GM10248 (cell line): ENCODE data around the gene PTPN3.

Experiments used
- CTCF ChIA-PET: fragments of 300-600 bp; sonication (Branson Sonifier 250); formaldehyde crosslinking; extraction: SDS; loops from one replicate; lab custom pipeline; 2021; ENCODE audit warnings: antibody characterized with exemption; lab: Yijun Ruan, JAX
- POLR2A ChIA-PET: fragments of 350-650 bp; sonication (Branson Sonifier 250); formaldehyde crosslinking; extraction: SDS; loops from one replicate; lab custom pipeline; 2020; ENCODE audit warnings: antibody characterized with exemption; lab: Yijun Ruan, JAX
- DNase-seq: peaks from one replicate; pipeline ENCODE4 v3.0.0; 2012; ENCODE audit errors: extremely low spot score
- CTCF ChIP-seq: IDR thresholded peaks from 2 replicates; pipeline ENCODE4 v1.5.1; 2012; ENCODE audit warnings: mild to moderate bottlenecking, low read depth; ENCODE audit errors: extremely low read depth, missing control alignments, control extremely low read depth

Gene PTPN3

GRCh38 chr9:109478665-109479380 lies 19.3 kb downstream of the PTPN3 start:
- POLR2A ChIA-PET = no interaction called here
- CTCF ChIA-PET = interaction anchor here (1.1 to 1.6 kb wide), 3 partner anchors 9 to 717 kb away, joined by 3 to 5 read pairs (median 3); no protein-coding TSS in a partner anchor
- TF ChIP-seq CTCF = no peak
- DNase-seq = no peak

DNA sequence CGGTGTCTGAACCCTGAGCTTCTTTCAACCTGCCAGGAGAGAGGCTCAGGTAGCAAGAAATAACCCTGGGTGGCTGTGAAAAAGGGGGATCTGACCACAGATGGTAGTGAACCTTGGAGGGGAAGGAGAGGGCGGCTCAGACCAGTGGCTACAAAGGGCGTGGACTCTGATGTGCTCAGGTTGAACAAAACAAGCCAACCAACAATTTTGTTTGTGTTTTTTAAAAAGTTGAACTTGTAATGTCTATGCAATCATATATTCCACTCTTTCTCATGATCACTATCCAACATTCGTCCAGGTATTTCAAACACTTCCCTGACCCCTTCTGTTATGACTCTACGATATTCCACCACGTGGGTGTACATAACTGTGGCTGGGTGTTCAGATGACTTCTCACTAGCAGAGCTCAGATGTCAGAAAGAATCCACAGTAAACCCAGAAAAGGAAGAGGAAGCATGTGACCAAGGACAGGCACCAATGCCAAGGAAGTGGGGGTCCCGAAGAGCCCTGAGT lies 20.0 kb downstream of the PTPN3 start:
- no peak for TF ChIP-seq CTCF
- ChIA-PET CTCF (interaction anchor here (0.8 to 1.2 kb wide), 2 partner anchors 24 to 37 kb away, joined by 3 read pairs; no protein-coding TSS in a partner anchor), POLR2A (no interaction called here)

DNA sequence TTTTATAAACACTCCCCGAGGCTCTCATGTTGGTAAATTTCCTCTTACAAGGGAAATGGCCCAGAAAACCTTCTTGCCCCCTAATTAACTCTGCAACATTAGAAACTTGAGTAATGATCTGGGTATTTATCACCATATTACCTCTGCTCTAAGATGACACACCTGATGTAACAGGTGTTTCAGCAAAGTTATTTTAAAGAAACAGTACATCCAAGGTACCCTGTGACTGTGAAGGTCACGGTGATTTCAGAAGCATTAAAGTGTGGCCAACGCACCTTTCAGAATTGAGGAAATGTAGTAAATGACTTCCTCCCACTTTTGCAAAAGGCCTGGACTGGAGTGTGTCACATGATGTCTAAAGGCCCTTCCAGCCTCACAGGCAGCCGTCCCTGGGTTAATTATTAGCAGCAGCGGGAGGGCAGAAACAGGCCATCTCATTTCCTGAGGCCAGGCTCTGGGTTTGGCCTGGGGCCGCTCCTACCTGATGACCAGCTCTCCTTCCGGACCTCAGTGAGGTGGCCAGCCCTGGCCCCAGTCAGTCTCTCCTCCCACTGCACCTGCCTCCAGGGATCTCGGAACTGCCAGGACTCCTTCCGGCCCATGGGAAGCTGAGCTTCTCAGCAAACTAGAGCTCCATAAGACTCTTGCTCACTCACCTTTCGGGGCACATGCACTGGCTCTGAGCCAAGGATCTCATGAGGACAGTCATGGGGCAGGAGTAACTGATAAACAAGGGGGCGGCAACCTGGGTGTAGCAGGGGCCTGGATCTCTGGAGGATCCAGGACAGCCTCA lies 20.7 kb downstream of the PTPN3 start:
- peak; percentile 72 for DNase-seq
- no peak for TF ChIP-seq CTCF
- CTCF ChIA-PET = interaction anchor here (0.6 to 1.2 kb wide), 3 partner anchors 8 to 36 kb away, joined by 3 read pairs; no protein-coding TSS in a partner anchor

More for the DNA sequence above, 20.0 kb downstream of the PTPN3 start:
- no peak for DNase-seq

DNA sequence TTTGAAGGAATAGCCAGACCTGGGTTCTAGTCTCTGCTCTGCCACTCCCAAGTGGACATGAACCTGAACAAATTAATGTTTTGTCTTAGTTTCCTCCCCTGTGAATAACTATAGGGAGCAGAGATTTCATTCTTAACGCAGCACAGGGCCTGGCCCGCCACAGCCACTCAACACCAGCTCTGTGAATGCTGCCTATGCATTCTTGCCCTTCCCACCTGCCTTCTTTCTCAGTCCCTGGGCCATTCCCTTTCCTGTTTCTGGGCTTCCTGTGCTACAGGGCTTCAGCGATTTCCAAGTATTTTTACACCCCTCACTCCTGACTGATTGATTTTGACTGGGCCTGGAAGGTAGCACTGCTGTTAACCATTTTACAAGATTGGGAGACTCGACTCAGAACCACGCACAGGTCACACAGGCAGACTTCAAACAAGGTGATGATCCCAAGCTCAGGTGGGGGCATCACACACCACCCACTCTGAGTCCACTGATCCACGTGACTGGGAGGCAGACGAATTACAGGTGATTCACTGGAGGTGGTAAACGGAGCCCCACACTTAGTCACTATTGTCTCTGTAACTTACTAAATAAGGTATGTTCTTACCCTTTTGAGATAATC lies 21.4 kb downstream of the PTPN3 start:
- CTCF ChIA-PET = interaction anchor here (1.2 kb wide), 2 partner anchors 10 to 36 kb away, joined by 3 read pairs; no protein-coding TSS in a partner anchor
- no peak for DNase-seq
- POLR2A ChIA-PET = no interaction called here
- no peak for TF ChIP-seq CTCF

More for the DNA sequence above, 20.7 kb downstream of the PTPN3 start:
- POLR2A ChIA-PET = no interaction called here

DNA sequence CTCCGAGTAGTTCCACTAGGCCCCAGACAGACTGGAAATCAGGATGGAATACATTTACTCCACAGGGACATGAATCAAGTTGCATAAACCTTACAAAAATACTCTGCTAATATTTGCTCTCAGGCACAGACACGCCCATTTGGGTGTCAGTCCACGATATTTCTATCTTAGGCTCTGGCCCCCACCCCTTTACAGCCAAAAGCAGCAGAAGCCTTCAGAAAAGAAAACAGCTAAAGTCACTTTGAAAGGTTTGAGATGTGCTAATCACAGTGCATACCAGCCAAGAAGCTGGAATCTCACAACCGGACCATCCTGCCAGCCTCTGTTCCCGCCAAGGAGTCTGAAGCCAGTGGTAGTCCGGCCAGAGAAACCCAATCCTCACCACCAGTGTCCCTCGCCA lies 22.6 kb downstream of the PTPN3 start:
- POLR2A ChIA-PET = no interaction called here
- TF ChIP-seq CTCF = no peak
- CTCF ChIA-PET = interaction anchor here (1.1 to 1.7 kb wide), 4 partner anchors 9 to 35 kb away, joined by 3 to 7 read pairs (median 4); no protein-coding TSS in a partner anchor

DNA sequence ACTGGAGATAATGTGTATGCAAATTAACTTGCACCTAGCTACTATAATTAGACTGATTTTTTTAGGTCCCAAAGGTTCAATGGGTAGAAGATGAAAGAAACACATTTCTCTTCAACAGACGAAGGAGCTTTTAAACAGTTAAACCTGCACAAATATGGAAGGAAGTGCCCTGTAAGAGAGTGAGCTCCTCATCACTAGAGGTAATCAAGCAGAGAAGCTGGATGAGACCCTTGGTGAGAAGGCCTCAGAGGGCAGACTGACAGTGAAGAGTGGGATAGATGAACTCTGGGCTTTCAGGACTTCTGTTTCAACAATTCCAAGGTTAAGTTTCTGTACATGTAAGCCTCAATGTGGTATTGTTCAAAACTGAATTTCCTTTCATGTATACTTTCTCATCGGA lies 23.2 kb downstream of the PTPN3 start:
- CTCF ChIA-PET = interaction anchor here (1.1 to 1.7 kb wide), 3 partner anchors 26 to 34 kb away, joined by 4 to 7 read pairs (median 5); no protein-coding TSS in a partner anchor
- no peak for TF ChIP-seq CTCF
- POLR2A ChIA-PET = no interaction called here
- DNase-seq = no peak

More for the DNA sequence above, 22.6 kb downstream of the PTPN3 start:
- DNase-seq = no peak
